ENCODE data around the gene TMEM213. TPM values are rescaled to one million over a fixed set of nuclear protein-coding genes. Genes with fewer than 3 reads are reported as not detected.

Gene TMEM213
- total RNA-seq, 4 donors from 2014 or later = not detected

- no peak overlapping the region for H3K4me3 ChIP-seq (replicated peaks in 1 of 3)
- no peak for DNase-seq
- no peaks in the 10 kb centered on the region for H3K36me3 ChIP-seq
- no peak overlapping the region for H3K27ac ChIP-seq
- WGBS, 2 donors = 91 to 92% methylated on average over 5 of the region's 5 CpGs
- intact Hi-C loops (cut with DNase I) = no loop called here
- H3K4me1 ChIP-seq = no peaks in the 10 kb centered on the region
- no peaks in the 10 kb centered on the region for H3K27me3 ChIP-seq
- no peaks in the 10 kb centered on the region for H3K9me3 ChIP-seq
- no peak for TF ChIP-seq POLR2A (IDR thresholded peaks at IDR 0.05)
- TF ChIP-seq CTCF (IDR thresholded peaks at IDR 0.05) = no peak
These were observed 56.4 kb downstream of the TMEM213 start for GRCh38 chr7:138854115-138854645.

GRCh38 chr7:138857728-138858127 lies 59.9 kb downstream of the TMEM213 start:
- intact Hi-C loops (cut with DNase I) = no loop called here
- no peak for DNase-seq
- Histone ChIP-seq H3K4me1 (no peaks in the 10 kb centered on the region), H3K36me3 (no peaks in the 10 kb centered on the region), H3K27me3 (no peaks in the 10 kb centered on the region), H3K27ac (no peak overlapping the region), H3K9me3 (no peaks in the 10 kb centered on the region), H3K4me3 (replicated peaks in 1 of 3) (no peak overlapping the region)
- TF ChIP-seq POLR2A (IDR thresholded peaks at IDR 0.05) = no peak
- TF ChIP-seq CTCF (IDR thresholded peaks at IDR 0.05) = no peak

- WGBS, 2 donors = 96 to 97% methylated on average over 16 of the region's 16 CpGs
- H3K4me1 ChIP-seq = no peaks in the 10 kb centered on the region
- TF ChIP-seq CTCF (IDR thresholded peaks at IDR 0.05) = no peak
- no peak for TF ChIP-seq POLR2A (IDR thresholded peaks at IDR 0.05)
- no peak for DNase-seq
- no peak overlapping the region for H3K4me3 ChIP-seq (replicated peaks in 1 of 3)
- intact Hi-C loops (cut with DNase I) = no loop called here
- H3K9me3 ChIP-seq = no peaks in the 10 kb centered on the region
- H3K27me3 ChIP-seq = no peaks in the 10 kb centered on the region
- no peaks in the 10 kb centered on the region for H3K36me3 ChIP-seq
- H3K27ac ChIP-seq = no peak overlapping the region
These were observed 63.3 kb downstream of the TMEM213 start for GRCh38 chr7:138861051-138861450.

- H3K36me3 ChIP-seq = no peaks in the 10 kb centered on the region
- TF ChIP-seq POLR2A (IDR thresholded peaks at IDR 0.05) (no peak), CTCF (IDR thresholded peaks at IDR 0.05) (no peak)
These were observed 66.1 kb downstream of the TMEM213 start for GRCh38 chr7:138863931-138864330.

GRCh38 chr7:138864667-138865066 lies 66.9 kb downstream of the TMEM213 start:
- Histone ChIP-seq H3K36me3 (no peaks in the 10 kb centered on the region), H3K9me3 (no peaks in the 10 kb centered on the region), H3K27me3 (no peaks in the 10 kb centered on the region), H3K27ac (no peak overlapping the region), H3K4me3 (replicated peaks in 1 of 3) (no peak overlapping the region), H3K4me1 (no peaks in the 10 kb centered on the region)
- intact Hi-C loops (cut with DNase I) = no loop called here
- no peak for DNase-seq
- TF ChIP-seq POLR2A (IDR thresholded peaks at IDR 0.05) = no peak
- no peak for TF ChIP-seq CTCF (IDR thresholded peaks at IDR 0.05)
- 92 to 96% methylated on average over 3 of the region's 3 CpGs for WGBS, 2 donors

More at GRCh38 chr7:138863931-138864330, 66.1 kb downstream of the TMEM213 start:
- 96 to 98% methylated on average over 9 of the region's 9 CpGs for WGBS, 2 donors
- no peak for DNase-seq
- Histone ChIP-seq H3K4me3 (replicated peaks in 1 of 3) (no peak overlapping the region), H3K27ac (no peak overlapping the region), H3K27me3 (no peaks in the 10 kb centered on the region), H3K9me3 (no peaks in the 10 kb centered on the region), H3K4me1 (no peaks in the 10 kb centered on the region)
- intact Hi-C loops (cut with DNase I) = no loop called here
